ENCODE measurements around the gene AHDC1.

AHDC1 gene

GRCh38 chr1:27527223-27527889, 76.6 kb downstream of the AHDC1 start:
- DNase-seq, result no peak

GRCh38 chr1:27526569-27527222, 77.2 kb downstream of the AHDC1 start:
- DNase-seq, result no peak

- no peak for DNase-seq
Measured at GRCh38 chr1:27525296-27526272, 78.4 kb downstream of the AHDC1 start.

- DNase-seq, result no peak
Measured at GRCh38 chr1:27523337-27524020, 80.5 kb downstream of the AHDC1 start.

GRCh38 chr1:27522432-27523336, 81.3 kb downstream of the AHDC1 start:
- peak; percentile 58 for DNase-seq

GRCh38 chr1:27521861-27522431, 82.0 kb downstream of the AHDC1 start:
- DNase-seq, result no peak

GRCh38 chr1:27521336-27521831, 82.6 kb downstream of the AHDC1 start:
- DNase-seq, result peak; percentile 47

- no peak for DNase-seq
Measured at GRCh38 chr1:27520651-27521050, 83.3 kb downstream of the AHDC1 start.

GRCh38 chr1:27519331-27520258, 84.3 kb downstream of the AHDC1 start:
- DNase-seq, result no peak

GRCh38 chr1:27518808-27519207, 85.1 kb downstream of the AHDC1 start:
- no peak for DNase-seq

GRCh38 chr1:27517907-27518718, 85.8 kb downstream of the AHDC1 start:
- DNase-seq, result no peak

- DNase-seq, result no peak
Measured at GRCh38 chr1:27517301-27517700, 86.6 kb downstream of the AHDC1 start.

GRCh38 chr1:27515626-27516025, 88.3 kb downstream of the AHDC1 start:
- DNase-seq, result no peak

- DNase-seq, result no peak
Measured at GRCh38 chr1:27513958-27514357, 90.0 kb downstream of the AHDC1 start.

GRCh38 chr1:27513528-27513927, 90.4 kb downstream of the AHDC1 start:
- DNase-seq, result no peak

- DNase-seq, result no peak
Measured at GRCh38 chr1:27509127-27510080, 94.5 kb downstream of the AHDC1 start.

- DNase-seq, result no peak
Measured at GRCh38 chr1:27507960-27508665, 95.8 kb downstream of the AHDC1 start.

All from activated gamma-delta T cell (primary cell).